ENCODE data around the gene POLR1E.

DNA sequence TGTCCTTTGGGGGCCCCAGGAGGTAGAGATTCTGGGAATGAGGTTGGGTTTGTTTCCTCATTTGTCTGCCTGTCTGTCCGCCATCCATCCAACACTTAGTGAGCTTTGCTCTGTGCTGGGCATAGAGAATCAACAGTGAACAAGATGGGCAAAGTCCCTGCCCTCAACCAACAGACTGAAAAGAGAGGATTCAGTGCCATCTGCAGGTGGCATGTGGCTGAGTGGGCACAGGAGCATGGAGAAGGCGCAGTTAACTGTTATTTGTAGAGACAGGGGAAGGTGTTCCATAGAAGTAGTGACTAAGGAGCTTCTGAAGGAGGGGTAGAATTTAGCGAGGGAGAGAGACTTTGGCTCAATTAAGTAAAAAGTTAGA is 23.1 kb downstream of the POLR1E start:
- TF ChIP-seq, protein P1, sequence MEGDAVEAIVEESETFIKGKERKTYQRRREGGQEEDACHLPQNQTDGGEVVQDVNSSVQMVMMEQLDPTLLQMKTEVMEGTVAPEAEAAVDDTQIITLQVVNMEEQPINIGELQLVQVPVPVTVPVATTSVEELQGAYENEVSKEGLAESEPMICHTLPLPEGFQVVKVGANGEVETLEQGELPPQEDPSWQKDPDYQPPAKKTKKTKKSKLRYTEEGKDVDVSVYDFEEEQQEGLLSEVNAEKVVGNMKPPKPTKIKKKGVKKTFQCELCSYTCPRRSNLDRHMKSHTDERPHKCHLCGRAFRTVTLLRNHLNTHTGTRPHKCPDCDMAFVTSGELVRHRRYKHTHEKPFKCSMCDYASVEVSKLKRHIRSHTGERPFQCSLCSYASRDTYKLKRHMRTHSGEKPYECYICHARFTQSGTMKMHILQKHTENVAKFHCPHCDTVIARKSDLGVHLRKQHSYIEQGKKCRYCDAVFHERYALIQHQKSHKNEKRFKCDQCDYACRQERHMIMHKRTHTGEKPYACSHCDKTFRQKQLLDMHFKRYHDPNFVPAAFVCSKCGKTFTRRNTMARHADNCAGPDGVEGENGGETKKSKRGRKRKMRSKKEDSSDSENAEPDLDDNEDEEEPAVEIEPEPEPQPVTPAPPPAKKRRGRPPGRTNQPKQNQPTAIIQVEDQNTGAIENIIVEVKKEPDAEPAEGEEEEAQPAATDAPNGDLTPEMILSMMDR (IDR thresholded peaks at IDR 0.05) = no peak
- no peak for TF ChIP-seq EP300 (IDR thresholded peaks at IDR 0.05)
